ENCODE data around the gene OTUD3. TPM values are rescaled to one million over a fixed set of nuclear protein-coding genes. Genes with fewer than 3 reads are reported as not detected.

The OTUD3 gene
- total and polyA plus RNA-seq, 9 of the 15 experiments (the other 6 are each of a cell fraction or from before 2014, with no cell fraction given), result 2.0 to 16.6 (median 11.0) TPM

Other genes with a start within 250 kb of the OTUD3 start
Only the 7 nearest of the 8 such genes appear.
- not detected in 2 replicates for gene HTR6, start 217.5 kb upstream of the OTUD3 start, total RNA-seq (2014; rRNA removed)
- gene HTR6, start 217.5 kb upstream of the OTUD3 start, total RNA-seq (2014; rRNA removed; fragmentation: Illumina TruSeq; extraction: Trizol), result not detected in 2 replicates
- not detected in 2 replicates for gene HTR6, start 217.5 kb upstream of the OTUD3 start, total RNA-seq (2015; rRNA removed; fragmentation: Illumina TruSeq; extraction: Trizol)
- gene HTR6, start 217.5 kb upstream of the OTUD3 start, total RNA-seq (2021), result not detected in 2 replicates
- not detected in 2 replicates for gene HTR6, start 217.5 kb upstream of the OTUD3 start, polyA plus RNA-seq (2011; rRNA removed)
- not detected in 2 replicates for gene HTR6, start 217.5 kb upstream of the OTUD3 start, polyA plus RNA-seq (2014; fragmentation: Illumina TruSeq; extraction: Trizol)
- not detected for gene HTR6, start 217.5 kb upstream of the OTUD3 start, polyA plus RNA-seq (2014; fragmentation: Nextera tagmentation; extraction: Ambion mirVana)
- gene HTR6, start 217.5 kb upstream of the OTUD3 start, polyA plus RNA-seq (2014; rRNA removed), result not detected in 2 replicates
- gene TMCO4, start 82.5 kb upstream of the OTUD3 start, total RNA-seq (2014; rRNA removed), result 2.1 and 3.3 TPM in 2 replicates
- gene TMCO4, start 82.5 kb upstream of the OTUD3 start, total RNA-seq (2014; rRNA removed; fragmentation: Illumina TruSeq; extraction: Trizol), result 0.91 and 1.4 TPM in 2 replicates
- gene TMCO4, start 82.5 kb upstream of the OTUD3 start, total RNA-seq (2015; rRNA removed; fragmentation: Illumina TruSeq; extraction: Trizol), result 1.6 and 2.0 TPM in 2 replicates
- 1.2 and 2.1 TPM in 2 replicates for gene TMCO4, start 82.5 kb upstream of the OTUD3 start, total RNA-seq (2021)
- 0.27 and 0.57 TPM in 2 replicates for gene TMCO4, start 82.5 kb upstream of the OTUD3 start, polyA plus RNA-seq (2011; rRNA removed)
- gene TMCO4, start 82.5 kb upstream of the OTUD3 start, polyA plus RNA-seq (2014; fragmentation: Illumina TruSeq; extraction: Trizol), result 1.4 and 1.7 TPM in 2 replicates
- gene TMCO4, start 82.5 kb upstream of the OTUD3 start, polyA plus RNA-seq (2014; fragmentation: Nextera tagmentation; extraction: Ambion mirVana), result under 1 TPM; 0.06 to 0.21 TPM
- gene TMCO4, start 82.5 kb upstream of the OTUD3 start, polyA plus RNA-seq (2014; rRNA removed), result 1.9 and 3.2 TPM in 2 replicates
- not detected in 2 replicates for gene RNF186, start 67.1 kb upstream of the OTUD3 start, total RNA-seq (2014; rRNA removed)
- not detected in 2 replicates for gene RNF186, start 67.1 kb upstream of the OTUD3 start, total RNA-seq (2014; rRNA removed; fragmentation: Illumina TruSeq; extraction: Trizol)
- gene RNF186, start 67.1 kb upstream of the OTUD3 start, total RNA-seq (2015; rRNA removed; fragmentation: Illumina TruSeq; extraction: Trizol), result not detected in 2 replicates
- gene RNF186, start 67.1 kb upstream of the OTUD3 start, total RNA-seq (2021), result not detected in 2 replicates
- not detected in 2 replicates for gene RNF186, start 67.1 kb upstream of the OTUD3 start, polyA plus RNA-seq (2011; rRNA removed)
- gene RNF186, start 67.1 kb upstream of the OTUD3 start, polyA plus RNA-seq (2014; fragmentation: Illumina TruSeq; extraction: Trizol), result not detected in 2 replicates
- gene RNF186, start 67.1 kb upstream of the OTUD3 start, polyA plus RNA-seq (2014; fragmentation: Nextera tagmentation; extraction: Ambion mirVana), result not detected
- not detected in 2 replicates for gene RNF186, start 67.1 kb upstream of the OTUD3 start, polyA plus RNA-seq (2014; rRNA removed)
- not detected in 2 replicates for gene PLA2G2E, start 41.2 kb downstream of the OTUD3 start, total RNA-seq (2014; rRNA removed)
- gene PLA2G2E, start 41.2 kb downstream of the OTUD3 start, total RNA-seq (2014; rRNA removed; fragmentation: Illumina TruSeq; extraction: Trizol), result not detected in 2 replicates
- not detected in 2 replicates for gene PLA2G2E, start 41.2 kb downstream of the OTUD3 start, total RNA-seq (2015; rRNA removed; fragmentation: Illumina TruSeq; extraction: Trizol)
- gene PLA2G2E, start 41.2 kb downstream of the OTUD3 start, total RNA-seq (2021), result not detected in 2 replicates
- gene PLA2G2E, start 41.2 kb downstream of the OTUD3 start, polyA plus RNA-seq (2011; rRNA removed), result not detected in 2 replicates
- not detected in 2 replicates for gene PLA2G2E, start 41.2 kb downstream of the OTUD3 start, polyA plus RNA-seq (2014; fragmentation: Illumina TruSeq; extraction: Trizol)
- gene PLA2G2E, start 41.2 kb downstream of the OTUD3 start, polyA plus RNA-seq (2014; fragmentation: Nextera tagmentation; extraction: Ambion mirVana), result not detected
- not detected in 2 replicates for gene PLA2G2E, start 41.2 kb downstream of the OTUD3 start, polyA plus RNA-seq (2014; rRNA removed)
- not detected in 2 replicates for gene PLA2G2A, start 97.2 kb downstream of the OTUD3 start, total RNA-seq (2014; rRNA removed)
- gene PLA2G2A, start 97.2 kb downstream of the OTUD3 start, total RNA-seq (2014; rRNA removed; fragmentation: Illumina TruSeq; extraction: Trizol), result not detected in 2 replicates
- not detected in 2 replicates for gene PLA2G2A, start 97.2 kb downstream of the OTUD3 start, total RNA-seq (2015; rRNA removed; fragmentation: Illumina TruSeq; extraction: Trizol)
- 0.18 TPM in 1 of 2 replicates, not detected in the other for gene PLA2G2A, start 97.2 kb downstream of the OTUD3 start, total RNA-seq (2021)
- not detected in 2 replicates for gene PLA2G2A, start 97.2 kb downstream of the OTUD3 start, polyA plus RNA-seq (2011; rRNA removed)
- gene PLA2G2A, start 97.2 kb downstream of the OTUD3 start, polyA plus RNA-seq (2014; fragmentation: Illumina TruSeq; extraction: Trizol), result not detected in 2 replicates
- gene PLA2G2A, start 97.2 kb downstream of the OTUD3 start, polyA plus RNA-seq (2014; fragmentation: Nextera tagmentation; extraction: Ambion mirVana), result not detected
- not detected in 2 replicates for gene PLA2G2A, start 97.2 kb downstream of the OTUD3 start, polyA plus RNA-seq (2014; rRNA removed)
- gene PLA2G5, start 187.8 kb downstream of the OTUD3 start, total RNA-seq (2014; rRNA removed), result not detected in 2 replicates
- gene PLA2G5, start 187.8 kb downstream of the OTUD3 start, total RNA-seq (2014; rRNA removed; fragmentation: Illumina TruSeq; extraction: Trizol), result not detected in 2 replicates
- gene PLA2G5, start 187.8 kb downstream of the OTUD3 start, total RNA-seq (2015; rRNA removed; fragmentation: Illumina TruSeq; extraction: Trizol), result not detected in 2 replicates
- gene PLA2G5, start 187.8 kb downstream of the OTUD3 start, total RNA-seq (2021), result not detected in 2 replicates
- not detected in 2 replicates for gene PLA2G5, start 187.8 kb downstream of the OTUD3 start, polyA plus RNA-seq (2011; rRNA removed)
- not detected in 2 replicates for gene PLA2G5, start 187.8 kb downstream of the OTUD3 start, polyA plus RNA-seq (2014; fragmentation: Illumina TruSeq; extraction: Trizol)
- gene PLA2G5, start 187.8 kb downstream of the OTUD3 start, polyA plus RNA-seq (2014; fragmentation: Nextera tagmentation; extraction: Ambion mirVana), result not detected
- not detected in 2 replicates for gene PLA2G5, start 187.8 kb downstream of the OTUD3 start, polyA plus RNA-seq (2014; rRNA removed)
- not detected in 2 replicates for gene PLA2G2D, start 237.1 kb downstream of the OTUD3 start, total RNA-seq (2014; rRNA removed)
- gene PLA2G2D, start 237.1 kb downstream of the OTUD3 start, total RNA-seq (2014; rRNA removed; fragmentation: Illumina TruSeq; extraction: Trizol), result not detected in 2 replicates
- not detected in 2 replicates for gene PLA2G2D, start 237.1 kb downstream of the OTUD3 start, total RNA-seq (2015; rRNA removed; fragmentation: Illumina TruSeq; extraction: Trizol)
- not detected in 2 replicates for gene PLA2G2D, start 237.1 kb downstream of the OTUD3 start, total RNA-seq (2021)
- not detected in 2 replicates for gene PLA2G2D, start 237.1 kb downstream of the OTUD3 start, polyA plus RNA-seq (2011; rRNA removed)
- not detected in 2 replicates for gene PLA2G2D, start 237.1 kb downstream of the OTUD3 start, polyA plus RNA-seq (2014; fragmentation: Illumina TruSeq; extraction: Trizol)
- not detected for gene PLA2G2D, start 237.1 kb downstream of the OTUD3 start, polyA plus RNA-seq (2014; fragmentation: Nextera tagmentation; extraction: Ambion mirVana)
- not detected in 2 replicates for gene PLA2G2D, start 237.1 kb downstream of the OTUD3 start, polyA plus RNA-seq (2014; rRNA removed)